Prostate gland (tissue), 2 donors: ENCODE data around the gene IFNA13.

Experiments used
- POLR2A ChIP-seq: fragments of 450-650 bp; IDR thresholded peaks from one replicate; pipeline ENCODE4 v1.6.1; 2016; ENCODE audit warnings: antibody characterized with exemption, mild to moderate bottlenecking
- TF ChIP-seq, protein P1 (sequence below), 4 experiments: fragments of 200-600 bp in 2 of 4; fragments of 450-650 bp in 2 of 4; sonication (generic) in 2 of 4; IDR thresholded peaks; 1 replicate in 3 of 4; 2 replicates in 1 of 4; pipeline ENCODE4 v1.5.1; 2016 to 2019; ENCODE audit warnings: antibody characterized with exemption in 4 of 4, mild to moderate bottlenecking in 2 of 4, moderate library complexity in 2 of 4

DNA sequence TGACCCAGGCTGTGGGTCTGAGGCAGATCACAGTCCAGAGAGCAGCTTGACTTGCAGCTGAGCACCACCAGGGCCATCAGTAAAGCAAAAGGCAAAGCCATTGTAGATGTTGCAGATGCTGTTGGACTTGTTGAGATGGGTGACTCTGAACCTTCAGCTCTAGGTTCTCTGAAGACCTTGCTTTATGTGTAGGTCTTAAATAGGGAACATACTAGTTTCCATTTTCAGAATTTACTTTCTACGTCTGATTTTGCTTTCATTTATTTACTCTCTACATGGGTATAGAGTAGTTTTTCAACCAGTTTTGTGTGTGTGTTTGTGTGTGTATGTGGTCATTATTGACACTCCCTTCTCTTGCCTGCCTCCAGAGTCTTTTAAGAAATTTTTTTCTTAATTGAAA lies 17.1 kb downstream of the IFNA13 start, which contains the start of gene IFNA6:
- TF ChIP-seq, protein P1, sequence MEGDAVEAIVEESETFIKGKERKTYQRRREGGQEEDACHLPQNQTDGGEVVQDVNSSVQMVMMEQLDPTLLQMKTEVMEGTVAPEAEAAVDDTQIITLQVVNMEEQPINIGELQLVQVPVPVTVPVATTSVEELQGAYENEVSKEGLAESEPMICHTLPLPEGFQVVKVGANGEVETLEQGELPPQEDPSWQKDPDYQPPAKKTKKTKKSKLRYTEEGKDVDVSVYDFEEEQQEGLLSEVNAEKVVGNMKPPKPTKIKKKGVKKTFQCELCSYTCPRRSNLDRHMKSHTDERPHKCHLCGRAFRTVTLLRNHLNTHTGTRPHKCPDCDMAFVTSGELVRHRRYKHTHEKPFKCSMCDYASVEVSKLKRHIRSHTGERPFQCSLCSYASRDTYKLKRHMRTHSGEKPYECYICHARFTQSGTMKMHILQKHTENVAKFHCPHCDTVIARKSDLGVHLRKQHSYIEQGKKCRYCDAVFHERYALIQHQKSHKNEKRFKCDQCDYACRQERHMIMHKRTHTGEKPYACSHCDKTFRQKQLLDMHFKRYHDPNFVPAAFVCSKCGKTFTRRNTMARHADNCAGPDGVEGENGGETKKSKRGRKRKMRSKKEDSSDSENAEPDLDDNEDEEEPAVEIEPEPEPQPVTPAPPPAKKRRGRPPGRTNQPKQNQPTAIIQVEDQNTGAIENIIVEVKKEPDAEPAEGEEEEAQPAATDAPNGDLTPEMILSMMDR (IDR thresholded peaks at IDR 0.05) = no peak
- no peak for TF ChIP-seq POLR2A
